Glomerular visceral epithelial cell (primary cell): ENCODE data around the gene PRSS48.

Experiments
- DNase-seq: peaks from one replicate; pipeline ENCODE4 v3.0.0-alpha.2; 2016; ENCODE audit errors: extremely low spot score

PRSS48 gene

DNA sequence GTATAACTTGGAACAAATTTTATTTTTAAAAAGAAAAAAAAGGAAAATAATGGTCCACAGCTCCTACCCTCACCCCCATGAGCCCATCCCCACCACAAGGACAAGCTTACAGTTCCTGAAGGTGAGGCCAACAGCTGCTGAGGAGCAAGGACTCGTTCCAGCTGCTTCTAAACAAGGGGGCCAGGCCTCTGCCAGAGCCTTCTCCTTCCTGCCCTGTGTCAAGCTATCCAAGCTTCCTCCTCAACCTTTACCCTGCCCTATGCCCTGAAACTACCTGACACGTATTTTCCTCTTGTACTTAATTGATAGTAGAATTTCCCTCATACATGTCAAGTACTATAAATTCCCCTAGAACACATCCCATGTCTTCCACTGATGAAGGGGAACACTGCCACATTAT lies 39.7 kb downstream of the PRSS48 start:
- DNase-seq = no peak

DNA sequence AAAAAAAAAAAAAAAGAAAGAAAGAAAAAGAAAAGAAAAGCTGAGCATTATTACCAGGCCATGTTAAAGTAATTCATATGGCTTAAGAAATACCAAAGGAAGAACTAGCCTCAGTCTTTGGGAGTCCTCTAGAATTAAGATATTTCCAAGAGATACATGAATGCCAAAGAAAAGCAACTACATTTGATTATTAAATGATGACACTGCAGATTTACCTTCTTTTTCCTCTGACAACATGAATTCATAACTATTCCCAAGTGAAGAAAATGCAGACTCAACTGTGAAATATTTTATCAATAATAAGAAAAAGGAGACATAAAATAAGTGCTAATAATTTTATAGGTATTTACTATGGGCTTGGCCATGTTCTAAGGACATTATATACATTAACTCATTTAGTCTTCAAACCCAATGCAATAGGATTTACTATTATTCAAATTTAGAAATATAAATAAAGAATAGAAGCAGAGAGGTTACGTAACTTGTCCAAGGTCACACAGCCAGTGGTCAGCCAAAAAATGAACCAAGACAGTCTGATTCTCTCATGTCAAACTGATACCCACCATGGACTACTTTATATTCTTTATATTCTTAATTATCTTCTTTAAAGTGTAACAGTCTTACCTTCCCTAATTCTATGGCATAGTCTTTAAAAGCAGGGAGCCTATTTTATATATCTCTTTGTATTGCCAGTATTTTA lies 41.5 kb downstream of the PRSS48 start:
- DNase-seq = no peak

DNA sequence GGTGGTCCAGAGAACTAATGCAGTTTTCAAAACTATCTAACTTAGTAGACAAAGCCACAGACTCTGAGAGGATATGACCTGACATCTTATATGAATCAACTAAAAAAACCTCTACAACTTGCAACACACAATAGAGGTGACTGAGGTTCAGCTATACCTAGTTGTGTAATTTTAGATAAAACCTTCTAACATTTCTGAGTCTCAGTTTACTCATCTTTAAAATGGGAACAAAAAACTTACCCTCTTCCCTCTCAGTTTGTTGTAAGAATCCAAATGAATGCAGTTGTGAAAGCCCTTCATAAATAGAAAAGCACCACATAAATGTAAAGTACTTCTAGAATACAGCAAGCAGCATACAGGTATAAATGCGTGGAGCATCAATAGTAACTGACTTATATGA lies 42.5 kb downstream of the PRSS48 start:
- no peak for DNase-seq

DNA sequence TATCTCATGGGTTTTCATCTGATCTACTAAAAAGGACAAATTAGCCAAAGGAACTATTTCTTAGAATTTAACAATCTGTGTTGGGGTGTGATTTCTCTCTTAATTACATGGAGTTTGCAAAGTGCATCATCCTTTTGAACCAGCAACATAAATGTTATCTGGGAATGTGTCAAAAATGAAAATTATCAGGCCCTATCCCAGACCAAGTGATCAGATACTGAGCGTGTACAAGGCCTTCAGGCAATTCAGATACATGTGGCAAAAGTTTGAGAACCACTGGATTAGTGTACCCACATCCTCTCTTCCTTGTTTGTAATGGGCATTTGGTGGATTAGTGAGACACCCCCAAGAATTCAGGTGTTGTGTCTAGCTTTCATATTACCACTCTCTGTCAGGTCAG lies 44.6 kb downstream of the PRSS48 start:
- no peak for DNase-seq

DNA sequence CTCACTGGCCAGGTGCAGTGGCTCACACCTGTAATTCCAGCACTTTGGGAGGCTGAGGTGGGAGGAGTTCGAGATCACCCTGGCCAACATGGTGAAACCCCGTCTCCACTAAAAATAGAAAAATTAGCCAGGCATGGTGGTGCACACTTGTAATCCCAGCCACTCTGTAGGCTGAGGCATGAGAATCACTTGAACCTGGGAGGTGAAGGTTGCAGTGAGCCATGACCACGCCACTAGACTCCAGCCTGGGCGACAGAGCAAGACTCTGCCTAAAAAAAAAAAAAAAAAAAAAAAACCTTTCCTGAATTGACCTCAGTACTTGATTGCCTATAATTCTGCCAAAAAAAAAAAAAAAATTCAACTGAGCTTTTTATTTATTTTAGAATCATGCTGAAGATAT lies 45.2 kb downstream of the PRSS48 start:
- DNase-seq = peak; percentile 42

DNA sequence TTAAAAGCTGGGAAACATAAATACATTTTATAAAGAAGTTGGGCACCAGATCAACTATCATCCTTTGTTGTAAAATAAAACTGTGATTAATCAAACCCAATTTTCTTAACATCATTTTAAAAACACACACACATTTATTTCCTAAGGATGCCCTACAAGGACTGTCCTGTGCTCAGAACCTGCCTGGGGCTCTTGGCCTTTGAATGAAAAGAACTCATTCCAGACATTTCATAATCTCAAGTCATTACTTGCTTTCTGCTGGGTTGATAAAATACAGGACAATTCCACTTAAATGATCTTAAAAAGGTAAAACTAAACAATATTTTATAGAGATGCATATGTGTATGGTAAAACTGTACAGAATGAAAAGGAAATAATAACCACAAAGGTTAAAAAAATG lies 45.6 kb downstream of the PRSS48 start:
- no peak for DNase-seq

DNA sequence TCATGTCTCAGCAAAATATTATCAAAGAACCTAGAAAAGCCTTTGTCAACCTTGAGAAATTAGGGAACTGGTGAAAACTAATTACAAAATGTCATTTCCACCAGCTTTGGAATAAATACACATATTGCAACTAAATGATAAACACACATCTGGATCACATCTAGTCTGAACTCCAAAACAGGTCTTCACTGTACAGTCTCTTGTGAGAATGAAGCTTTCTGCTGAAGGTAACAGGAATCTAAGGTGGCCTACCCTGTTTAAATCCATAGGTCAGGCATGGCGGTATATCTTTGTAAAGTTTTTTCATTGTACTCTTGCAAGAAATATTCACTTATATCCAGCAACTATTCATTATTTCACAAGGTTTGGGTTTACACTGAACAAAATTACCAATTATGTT lies 46.7 kb downstream of the PRSS48 start:
- no peak for DNase-seq

DNA sequence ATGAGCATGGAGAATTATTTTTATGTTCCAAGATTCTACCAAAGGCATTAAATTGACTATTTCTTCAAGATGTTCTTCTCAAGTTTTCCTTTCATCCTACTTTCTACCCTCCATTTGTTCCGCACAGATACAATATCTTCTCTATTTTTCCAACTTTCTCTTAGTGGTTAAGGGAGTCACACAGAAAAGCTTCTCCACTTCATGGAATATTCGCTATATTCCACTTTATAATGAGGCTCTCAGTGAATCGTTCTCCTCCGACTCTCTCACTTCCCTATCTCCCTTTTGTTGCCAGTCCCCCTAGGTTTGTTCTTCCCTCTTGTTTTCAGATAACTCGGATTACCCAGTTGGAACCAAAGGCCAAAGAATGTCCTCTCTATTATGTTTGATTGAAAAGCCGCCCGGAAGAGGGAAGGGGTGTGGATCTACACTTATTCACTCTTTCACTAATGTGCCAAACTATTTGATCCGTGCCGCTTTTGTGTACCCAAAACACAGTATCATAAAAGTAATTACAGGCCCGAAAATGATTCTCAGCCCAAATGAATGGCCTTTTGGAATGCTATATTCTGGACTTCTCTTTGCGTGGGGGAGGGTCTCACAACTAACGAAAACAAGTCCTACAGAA lies 47.3 kb downstream of the PRSS48 start:
- DNase-seq = peak; percentile 25

DNA sequence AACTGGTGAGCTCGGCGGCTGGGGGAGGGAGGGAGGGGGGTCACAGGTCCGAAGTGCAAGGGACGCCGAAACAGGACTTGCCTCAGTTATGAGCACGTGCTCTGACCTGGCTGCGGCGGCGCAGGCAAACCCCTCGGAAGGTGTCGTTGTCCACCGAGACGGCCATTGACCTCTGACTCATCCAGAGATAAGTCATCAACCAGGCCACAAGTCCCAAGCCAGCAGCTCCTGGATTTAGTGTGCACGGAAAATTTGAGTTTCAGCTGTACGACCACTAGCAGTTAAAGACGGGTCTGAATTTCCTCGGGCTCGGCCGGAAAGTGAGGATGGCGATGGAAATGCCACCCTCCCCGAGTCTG lies 47.8 kb downstream of the PRSS48 start:
- DNase-seq = peak; percentile 84

DNA sequence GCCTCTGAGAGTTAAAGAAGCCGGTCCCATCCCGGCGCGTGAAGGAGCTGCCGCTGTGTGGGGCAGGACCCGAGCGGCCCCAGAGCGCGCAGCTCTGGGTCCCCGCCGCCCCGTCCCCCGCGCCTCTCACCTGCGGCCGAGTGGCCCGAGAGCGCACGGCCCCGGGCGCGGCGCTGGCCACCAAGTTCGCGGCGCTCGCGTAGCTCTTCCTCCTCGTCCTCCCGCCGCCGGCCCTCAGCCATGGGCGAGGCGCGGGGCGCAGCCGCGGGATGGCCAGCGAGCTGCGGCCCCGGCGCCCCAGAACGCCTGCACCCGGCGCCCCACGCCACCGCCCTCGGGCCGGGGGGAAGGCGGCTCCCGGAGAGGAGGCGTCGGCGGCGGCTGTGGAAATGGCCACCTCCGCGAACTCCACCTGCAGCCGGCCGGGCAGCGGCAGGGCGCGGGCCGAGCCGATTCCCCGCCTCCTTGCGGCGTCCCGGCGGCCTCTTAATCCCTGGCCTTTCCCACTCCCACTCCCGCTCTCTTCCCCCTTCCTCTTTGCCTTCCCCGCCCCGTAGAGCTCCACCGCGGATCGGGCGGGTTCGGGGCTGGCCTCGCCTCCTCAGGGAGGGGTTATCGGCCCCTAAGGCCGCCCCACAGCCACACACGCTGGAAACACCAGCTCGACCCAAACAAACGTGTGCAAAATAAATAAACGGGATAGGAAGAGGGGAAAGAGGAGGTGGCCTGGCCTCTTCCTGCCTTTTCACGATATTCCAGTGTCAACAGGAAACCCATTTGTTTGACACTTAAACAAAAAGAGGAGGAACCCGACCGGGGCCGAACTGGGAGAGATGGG lies 48.4 kb downstream of the PRSS48 start, which contains the start of gene SH3D19:
SH3D19 (minus strand) TSS at position 495 of the 838 bp plus-strand sequence; CDS start at position 242, 253 bp downstream.
- peak; percentile 87 for DNase-seq

DNA sequence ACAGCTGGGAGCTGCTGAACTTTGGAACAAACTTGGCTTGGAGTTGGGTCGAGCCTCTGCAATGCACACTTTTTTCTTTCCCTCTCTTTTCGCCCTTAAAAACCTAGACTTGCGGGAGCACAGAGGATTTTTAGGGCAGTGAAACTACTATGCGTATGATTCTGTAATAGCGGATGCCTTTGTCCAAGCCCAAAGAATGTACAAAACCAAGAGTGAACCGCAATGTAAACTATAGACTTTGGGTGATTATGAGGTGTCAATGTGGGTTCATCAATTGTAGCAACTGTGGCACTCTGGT lies 48.9 kb downstream of the PRSS48 start:
- no peak for DNase-seq

DNA sequence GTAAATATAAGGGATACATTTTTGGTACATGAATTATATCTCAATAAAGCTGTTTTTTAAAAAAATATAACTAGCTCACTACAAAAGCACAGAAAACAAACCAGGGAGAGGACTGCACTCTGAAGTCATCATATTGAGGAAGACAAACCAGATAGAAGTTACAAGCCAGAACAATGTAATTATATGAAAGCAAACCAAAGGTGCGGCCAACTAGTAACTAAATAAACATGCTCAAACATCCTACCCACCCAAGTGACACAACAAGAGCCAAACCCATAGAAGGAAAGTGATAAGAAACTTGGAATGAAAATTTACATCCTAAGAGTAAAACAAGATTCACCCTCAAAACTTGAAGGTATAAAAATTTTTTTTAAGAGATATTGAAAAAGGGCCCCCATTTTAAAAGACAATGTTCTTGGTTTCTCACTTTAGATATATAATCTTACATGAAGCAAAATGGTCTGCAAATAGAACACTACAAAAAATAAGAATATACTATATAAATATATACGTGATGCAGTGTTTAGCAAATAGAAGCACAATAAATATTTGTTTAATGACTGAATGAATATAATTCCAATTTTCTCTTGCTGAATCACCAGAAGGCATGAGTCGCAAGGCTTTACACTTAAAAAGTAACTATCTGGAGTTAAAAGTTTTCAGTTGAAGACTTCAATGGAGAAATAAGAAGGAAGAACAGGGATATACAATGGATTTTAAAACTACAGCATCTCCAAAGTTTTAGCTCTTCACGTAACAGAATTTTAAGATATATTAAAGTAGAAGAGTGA lies 52.5 kb downstream of the PRSS48 start:
- DNase-seq = no peak

DNA sequence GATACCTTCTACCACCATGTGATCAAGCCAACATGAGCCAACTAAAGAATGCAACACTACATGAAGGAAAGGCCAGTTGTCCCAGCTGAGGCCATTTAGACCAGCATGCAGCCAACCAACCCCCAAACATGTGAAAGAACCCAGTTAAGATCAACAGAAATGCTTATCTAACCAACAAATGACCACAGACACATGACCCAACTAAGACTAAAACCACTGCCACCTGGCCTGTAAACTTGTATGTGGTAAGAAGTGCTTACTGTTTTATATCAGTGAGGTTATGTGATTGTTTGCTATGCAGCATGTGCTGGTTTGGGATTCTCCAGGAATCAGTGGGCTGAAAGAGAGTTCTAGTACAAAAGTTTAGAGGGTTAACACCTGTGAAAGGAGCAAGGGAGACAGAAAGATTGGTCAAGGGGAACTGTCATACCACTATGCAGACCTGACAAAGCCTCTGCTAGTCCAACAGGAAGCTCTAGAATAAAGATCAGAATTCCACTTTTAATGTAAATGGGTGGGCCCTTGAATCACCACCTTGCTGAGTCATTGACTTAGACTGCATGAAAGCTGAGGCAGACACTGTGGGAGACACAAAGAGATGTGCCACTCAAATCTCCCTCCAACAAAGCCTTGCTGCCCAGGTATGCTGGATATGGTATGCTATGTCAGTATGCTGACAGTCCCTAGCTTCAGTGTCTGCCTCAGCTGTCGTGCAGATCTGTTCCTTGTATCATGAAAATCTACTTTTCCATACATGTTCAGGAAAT lies 54.5 kb downstream of the PRSS48 start:
- peak; percentile 69 for DNase-seq

DNA sequence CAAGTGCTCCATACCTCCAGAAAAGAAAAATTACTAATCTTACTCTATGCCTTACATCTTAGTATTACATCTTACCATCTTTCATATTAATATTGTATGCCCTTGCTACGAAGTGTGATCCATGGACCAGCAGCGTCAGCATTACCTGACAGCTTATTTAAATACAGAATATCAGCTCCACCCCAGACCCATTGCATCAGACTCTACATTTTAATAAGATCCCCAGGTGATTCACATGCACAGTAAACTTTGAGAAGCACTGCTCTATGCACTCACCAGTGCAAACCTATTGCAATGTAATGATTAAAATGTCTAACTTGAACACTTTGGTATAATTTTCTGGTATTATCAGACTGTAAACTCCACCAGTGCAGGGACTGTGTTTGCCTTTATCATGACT lies 62.5 kb downstream of the PRSS48 start:
- no peak for DNase-seq

DNA sequence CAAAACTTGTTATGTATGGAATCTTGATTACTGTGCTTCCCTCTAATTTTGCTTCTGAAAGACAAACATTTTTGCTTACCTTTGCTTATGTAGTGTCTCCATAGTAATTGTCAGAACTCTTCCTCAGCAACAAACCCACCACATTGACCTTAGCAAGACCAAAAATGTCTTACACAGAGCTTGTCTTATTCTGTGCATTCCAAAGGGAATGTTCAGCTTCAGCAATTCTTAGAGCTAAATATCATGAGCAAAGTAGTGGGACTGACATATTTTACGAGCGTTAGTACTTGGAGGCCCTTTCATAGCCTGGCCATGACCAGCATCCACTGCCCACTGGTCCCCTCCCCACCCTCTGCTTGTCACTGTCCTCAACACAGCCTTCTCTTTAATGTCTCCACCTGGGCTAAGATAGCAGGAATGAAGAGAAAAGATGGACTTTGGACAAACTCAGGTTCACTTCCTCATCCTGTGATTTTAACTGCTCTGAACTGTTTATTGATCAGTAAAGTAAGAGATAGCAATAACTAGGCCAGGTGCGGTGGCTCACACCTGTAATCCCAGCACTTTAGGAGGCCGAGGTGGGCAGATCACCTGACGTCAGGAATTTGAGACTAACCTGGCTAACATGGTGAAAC lies 63.9 kb downstream of the PRSS48 start:
- no peak for DNase-seq
